GM10266 (cell line): ENCODE measurements around the gene IL1RN.

Experiments used
- DNase-seq: peaks from one replicate; pipeline ENCODE4 v3.0.0; 2012; ENCODE audit errors: extremely low spot score
- CTCF ChIP-seq: IDR thresholded peaks from 2 replicates; pipeline ENCODE4 v1.5.1; 2012; ENCODE audit warnings: mild to moderate bottlenecking, low read depth; ENCODE audit not compliant: control insufficient read depth, insufficient read depth; ENCODE audit errors: missing control alignments

IL1RN gene

GRCh38 chr2:113150258-113150601 lies 22.8 kb downstream of the IL1RN start:
- TF ChIP-seq CTCF, result no peak
- no peak for DNase-seq

- no peak for TF ChIP-seq CTCF
- DNase-seq, result no peak
Measured at GRCh38 chr2:113155331-113155730, 27.9 kb downstream of the IL1RN start.

GRCh38 chr2:113156278-113157117 lies 29.1 kb downstream of the IL1RN start:
- TF ChIP-seq CTCF, result no peak
- no peak for DNase-seq

- DNase-seq, result peak; percentile 78
- no peak for TF ChIP-seq CTCF
Measured at GRCh38 chr2:113157118-113157896, 29.9 kb downstream of the IL1RN start.

- no peak for TF ChIP-seq CTCF
- peak; percentile 41 for DNase-seq
Measured at GRCh38 chr2:113157897-113158753, 30.7 kb downstream of the IL1RN start.

- no peak for DNase-seq
- no peak for TF ChIP-seq CTCF
Measured at GRCh38 chr2:113158884-113159553, 31.6 kb downstream of the IL1RN start.
